ENCODE results near the gene UMODL1.

Gene UMODL1

GRCh38 chr21:42103843-42104242, 32.7 kb downstream of the UMODL1 start:
- Histone ChIP-seq H3K27me3 (peaks cover 17% of the 10 kb centered on the region), H3K4me3 (ENCODE audit: low read depth, low read length) (no peak overlapping the region), H3K36me3 (no peaks in the 10 kb centered on the region), H3K4me1 (no peaks in the 10 kb centered on the region), H3K9me3 (no peaks in the 10 kb centered on the region)
- no peak for TF ChIP-seq CTCF (IDR thresholded peaks at IDR 0.05; ENCODE audit: low read depth, low read length)
- DNase-seq, result no peak

GRCh38 chr21:42105476-42106315, 34.6 kb downstream of the UMODL1 start:
- Histone ChIP-seq H3K36me3 (no peaks in the 10 kb centered on the region), H3K27me3 (peaks cover 12% of the 10 kb centered on the region; the same call in 1 of the 2 replicates), H3K9me3 (no peaks in the 10 kb centered on the region), H3K4me3 (ENCODE audit: low read depth, low read length) (no peak overlapping the region), H3K4me1 (no peaks in the 10 kb centered on the region)
- TF ChIP-seq CTCF (IDR thresholded peaks at IDR 0.05; ENCODE audit: low read depth, low read length), result no peak
- DNase-seq, result no peak

- Histone ChIP-seq H3K36me3 (no peaks in the 10 kb centered on the region), H3K9me3 (no peaks in the 10 kb centered on the region), H3K4me3 (ENCODE audit: low read depth, low read length) (no peak overlapping the region), H3K27me3 (peaks cover 8% of the 10 kb centered on the region; the same call in 1 of the 2 replicates), H3K4me1 (no peaks in the 10 kb centered on the region)
- no peak for TF ChIP-seq CTCF (IDR thresholded peaks at IDR 0.05; ENCODE audit: low read depth, low read length)
- no peak for DNase-seq
Measured at GRCh38 chr21:42106425-42106824, 35.3 kb downstream of the UMODL1 start.

- Histone ChIP-seq H3K9me3 (no peaks in the 10 kb centered on the region), H3K4me3 (ENCODE audit: low read depth, low read length) (no peak overlapping the region), H3K36me3 (no peaks in the 10 kb centered on the region), H3K27me3 (peaks cover 3% of the 10 kb centered on the region; the same call in 1 of the 2 replicates), H3K4me1 (no peaks in the 10 kb centered on the region)
- no peak for DNase-seq
- 0 out of 2 replicates have a peak, but pooled peaks have one; percentile 1 for TF ChIP-seq CTCF (IDR thresholded peaks at IDR 0.05; ENCODE audit: low read depth, low read length)
Measured at GRCh38 chr21:42107177-42107880, 36.2 kb downstream of the UMODL1 start.

- H3K4me1 ChIP-seq, result no peaks in the 10 kb centered on the region
- no peaks in the 10 kb centered on the region for H3K9me3 ChIP-seq
- DNase-seq, result peak; percentile 69
- H3K4me3 ChIP-seq (ENCODE audit: low read depth, low read length), result no peak overlapping the region
- peaks cover 3% of the 10 kb centered on the region; the same call in 1 of the 2 replicates for H3K27me3 ChIP-seq
- TF ChIP-seq CTCF (IDR thresholded peaks at IDR 0.05; ENCODE audit: low read depth, low read length), result peak; percentile 67
- H3K36me3 ChIP-seq, result no peaks in the 10 kb centered on the region
Measured at GRCh38 chr21:42107881-42108553, 36.9 kb downstream of the UMODL1 start.

All from BE2C (cell line).